Measurements from ENCODE around the gene STRIP1. TPM values are rescaled to one million over a fixed set of nuclear protein-coding genes. Genes with fewer than 3 reads are reported as not detected.
"Not testable (repeated sequence)": the region's sequence is repeated elsewhere in the genome, so short reads cannot be mapped to it uniquely, and the experiment has no call there.

The STRIP1 gene
- total and polyA plus RNA-seq, 2 experiments from 2014 or later = 40.2 to 78.3 TPM

DNA sequence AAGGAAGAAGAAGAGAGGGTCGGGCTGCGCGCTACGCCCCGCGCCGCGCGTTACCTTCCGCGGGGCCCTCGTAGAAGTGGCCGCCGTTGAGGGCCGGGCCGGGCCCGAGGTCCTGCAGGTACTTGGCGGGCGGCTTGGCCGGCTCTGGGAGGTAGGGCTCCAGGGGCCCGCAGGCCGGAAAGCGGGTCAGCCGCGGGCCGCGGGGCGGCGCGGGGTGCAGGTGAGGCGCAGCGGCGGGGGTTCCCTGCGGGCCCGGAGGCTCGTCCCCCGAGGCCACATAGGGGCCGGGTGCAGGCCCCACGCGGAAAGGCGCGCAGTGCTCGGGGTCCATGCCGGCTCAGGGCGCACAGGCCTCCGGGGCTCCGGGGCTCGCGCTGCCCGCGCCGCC is 35.9 kb downstream of the STRIP1 start:
- no peaks in the 10 kb centered on the region for H3K4me1 ChIP-seq (ENCODE audit: low read depth)
- no peaks in the 10 kb centered on the region for H3K36me3 ChIP-seq
- TF ChIP-seq, protein P1, sequence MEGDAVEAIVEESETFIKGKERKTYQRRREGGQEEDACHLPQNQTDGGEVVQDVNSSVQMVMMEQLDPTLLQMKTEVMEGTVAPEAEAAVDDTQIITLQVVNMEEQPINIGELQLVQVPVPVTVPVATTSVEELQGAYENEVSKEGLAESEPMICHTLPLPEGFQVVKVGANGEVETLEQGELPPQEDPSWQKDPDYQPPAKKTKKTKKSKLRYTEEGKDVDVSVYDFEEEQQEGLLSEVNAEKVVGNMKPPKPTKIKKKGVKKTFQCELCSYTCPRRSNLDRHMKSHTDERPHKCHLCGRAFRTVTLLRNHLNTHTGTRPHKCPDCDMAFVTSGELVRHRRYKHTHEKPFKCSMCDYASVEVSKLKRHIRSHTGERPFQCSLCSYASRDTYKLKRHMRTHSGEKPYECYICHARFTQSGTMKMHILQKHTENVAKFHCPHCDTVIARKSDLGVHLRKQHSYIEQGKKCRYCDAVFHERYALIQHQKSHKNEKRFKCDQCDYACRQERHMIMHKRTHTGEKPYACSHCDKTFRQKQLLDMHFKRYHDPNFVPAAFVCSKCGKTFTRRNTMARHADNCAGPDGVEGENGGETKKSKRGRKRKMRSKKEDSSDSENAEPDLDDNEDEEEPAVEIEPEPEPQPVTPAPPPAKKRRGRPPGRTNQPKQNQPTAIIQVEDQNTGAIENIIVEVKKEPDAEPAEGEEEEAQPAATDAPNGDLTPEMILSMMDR (IDR thresholded peaks at IDR 0.05; ENCODE audit: low read depth, low read length) = no peak
- no peaks in the 10 kb centered on the region for H3K9me3 ChIP-seq (ENCODE audit: low read depth)
- H3K4me3 ChIP-seq = peak overlapping the region; percentile 15
- H3K27me3 ChIP-seq = peaks cover 100% of the 10 kb centered on the region
- no peak overlapping the region for H3K27ac ChIP-seq
- DNase-seq (ENCODE audit: low read depth in 1 of 2, low spot score in 1 of 2) = peak in 1 of 2 donors; percentile 18

DNA sequence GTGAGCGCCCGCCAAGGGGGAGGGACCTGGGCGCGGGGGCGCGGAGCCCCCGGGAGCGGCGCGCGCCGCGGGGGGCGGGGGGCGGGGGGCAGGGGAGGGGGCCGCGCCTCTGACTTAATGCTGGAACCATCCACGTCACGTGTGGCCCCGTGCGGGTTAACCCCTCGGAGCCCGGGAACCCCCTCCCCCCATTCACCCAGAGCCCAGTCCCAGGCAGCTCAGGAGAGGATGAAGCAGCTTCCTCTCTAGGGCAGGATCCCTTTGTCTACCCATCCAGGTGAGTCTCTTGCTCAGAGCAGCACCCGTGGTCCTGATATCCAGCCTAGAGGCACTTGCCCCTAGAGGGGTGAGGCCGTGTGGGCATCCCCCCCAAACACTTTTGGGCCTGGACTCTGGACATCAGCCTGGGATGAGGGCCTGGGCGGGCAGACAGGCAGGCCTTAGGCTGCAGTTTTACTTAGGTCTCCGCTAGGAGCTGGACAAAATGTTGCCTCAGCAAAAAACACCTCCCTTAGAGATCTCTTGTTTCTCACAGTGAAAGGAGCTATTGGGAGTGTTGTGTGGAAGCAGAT is 36.3 kb downstream of the STRIP1 start, which contains the start of gene ALX3:
Gene ALX3, minus strand, starts transcription at position 2 of the 572 bp plus-strand sequence. CDS start 60 bp downstream, outside the sequence.
- DNase-seq (ENCODE audit: low read depth in 1 of 2, low spot score in 1 of 2) = no peak
- TF ChIP-seq, protein P1 (IDR thresholded peaks at IDR 0.05; ENCODE audit: low read depth, low read length) = no peak
- H3K27ac ChIP-seq = no peak within 1 kb of the TSS
- H3K4me3 ChIP-seq = peak within 1 kb of the TSS; percentile 15
- H3K27me3 ChIP-seq = peaks cover 100% of the 10 kb centered on the region
- no peaks in the 10 kb centered on the region for H3K9me3 ChIP-seq (ENCODE audit: low read depth)
- no peaks in the 10 kb centered on the region for H3K36me3 ChIP-seq
- no peaks in the 10 kb centered on the region for H3K4me1 ChIP-seq (ENCODE audit: low read depth)

DNA sequence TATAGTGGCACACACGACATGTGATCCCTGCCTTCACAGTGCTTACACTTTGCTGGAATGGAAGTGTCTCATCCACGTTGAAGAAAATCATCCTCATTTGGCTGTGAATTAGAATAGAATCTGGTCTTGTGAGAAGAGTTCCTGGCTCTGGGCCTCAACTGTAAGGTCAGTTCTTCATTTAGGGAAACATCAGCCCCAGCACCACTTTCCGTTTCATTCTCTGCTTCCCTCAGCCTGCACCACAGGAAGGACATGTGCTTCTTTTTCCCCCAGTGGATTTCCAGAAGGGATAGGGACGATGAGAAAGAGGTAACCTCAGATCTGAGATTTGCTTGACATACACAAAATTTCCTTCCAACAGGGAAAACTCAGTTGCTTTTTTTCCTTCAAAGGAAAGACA is 39.7 kb downstream of the STRIP1 start:
- no peak for DNase-seq (ENCODE audit: low read depth in 1 of 2, low spot score in 1 of 2)
- TF ChIP-seq, protein P1 (IDR thresholded peaks at IDR 0.05; ENCODE audit: low read depth, low read length) = no peak
- Histone ChIP-seq H3K36me3 (no peaks in the 10 kb centered on the region), H3K9me3 (ENCODE audit: low read depth) (no peaks in the 10 kb centered on the region), H3K4me3 (no peak overlapping the region), H3K27ac (no peak overlapping the region), H3K4me1 (ENCODE audit: low read depth) (no peaks in the 10 kb centered on the region), H3K27me3 (peaks cover 99% of the 10 kb centered on the region)

DNA sequence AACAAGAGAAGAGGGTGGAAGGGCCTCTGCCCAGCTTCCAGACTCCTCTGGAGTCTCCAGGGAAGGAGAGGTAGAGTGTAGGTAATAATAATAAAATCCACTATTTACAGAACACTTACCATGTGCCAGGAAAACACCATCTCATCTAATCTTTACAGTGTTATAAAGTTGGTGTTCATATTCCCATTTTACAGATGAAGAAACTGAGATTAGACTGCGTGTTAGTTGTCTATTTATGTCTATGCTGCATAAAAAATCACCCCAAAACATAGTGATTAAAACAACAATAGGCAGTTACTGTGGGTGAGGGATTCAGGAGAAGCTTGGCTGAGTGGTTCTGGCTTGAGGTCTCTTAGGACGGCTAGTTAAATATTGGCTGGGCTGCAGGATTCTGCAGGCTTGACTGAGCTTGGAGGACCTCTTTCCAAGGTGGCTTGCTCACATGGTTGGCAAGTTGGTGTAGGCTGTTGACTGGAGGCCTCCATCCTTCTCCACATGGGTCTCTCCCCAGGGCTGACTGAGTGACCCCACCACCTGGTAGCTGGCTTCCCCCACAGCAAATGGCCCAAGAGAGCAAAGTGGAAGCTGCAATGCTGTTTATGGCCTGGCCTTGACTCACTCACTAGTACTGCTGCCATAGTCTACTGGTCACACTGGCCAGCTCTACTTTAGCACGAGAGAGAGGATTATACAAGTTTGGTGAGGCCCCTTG is 42.5 kb downstream of the STRIP1 start:
- TF ChIP-seq, protein P1 (IDR thresholded peaks at IDR 0.05; ENCODE audit: low read depth, low read length) = no peak
- no peak overlapping the region for H3K4me3 ChIP-seq
- no peak overlapping the region for H3K27ac ChIP-seq
- H3K36me3 ChIP-seq = no peaks in the 10 kb centered on the region
- no peak for DNase-seq (ENCODE audit: low read depth in 1 of 2, low spot score in 1 of 2)
- H3K9me3 ChIP-seq (ENCODE audit: low read depth) = no peaks in the 10 kb centered on the region
- H3K4me1 ChIP-seq (ENCODE audit: low read depth) = no peaks in the 10 kb centered on the region
- H3K27me3 ChIP-seq = peaks cover 99% of the 10 kb centered on the region

DNA sequence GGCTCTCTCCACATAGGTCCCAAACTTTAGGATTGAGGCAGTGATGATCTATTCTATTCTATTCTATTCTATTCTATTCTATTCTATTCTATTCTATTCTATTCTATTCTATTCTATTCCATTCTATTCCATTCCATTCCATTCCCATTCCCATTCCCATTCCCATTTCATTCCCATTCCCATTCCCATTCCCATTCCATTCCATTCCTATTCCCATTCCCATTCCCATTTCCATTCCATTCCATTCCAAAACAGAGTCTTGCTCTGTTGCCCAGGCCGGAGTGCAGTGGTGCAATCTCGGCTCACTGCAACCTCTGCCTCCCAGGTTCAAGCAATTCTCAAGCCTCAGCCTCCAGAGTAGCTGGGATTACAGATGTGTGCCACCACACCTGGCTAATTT is 45.6 kb downstream of the STRIP1 start:
- H3K27ac ChIP-seq; H3K36me3 ChIP-seq; H3K4me3 ChIP-seq; H3K9me3 ChIP-seq (ENCODE audit: low read depth); DNase-seq (ENCODE audit: low read depth in 1 of 2, low spot score in 1 of 2); H3K4me1 ChIP-seq (ENCODE audit: low read depth): not testable (repeated sequence)
- peaks cover 99% of the 10 kb centered on the region for H3K27me3 ChIP-seq

DNA sequence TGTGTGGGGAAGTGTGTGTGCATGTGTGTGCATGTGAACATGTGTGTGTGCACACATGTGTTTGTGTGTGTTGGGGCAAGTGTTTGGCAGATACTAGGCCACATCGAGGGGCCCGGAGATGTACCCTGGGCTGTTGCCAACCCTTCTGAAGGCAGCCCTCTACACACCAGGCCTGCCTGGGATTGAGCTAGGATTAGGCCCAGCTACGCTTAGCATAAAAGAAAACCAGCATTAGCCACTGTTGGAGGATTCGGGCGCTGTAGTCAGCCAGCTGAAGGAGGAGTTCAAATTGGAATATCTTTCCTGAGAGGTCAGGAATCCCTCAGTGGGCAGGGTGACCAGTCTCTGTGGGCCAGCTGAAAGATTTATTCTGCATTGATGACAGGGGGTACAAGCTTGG is 46.6 kb downstream of the STRIP1 start:
- Histone ChIP-seq H3K4me1 (ENCODE audit: low read depth) (peaks cover 8% of the 10 kb centered on the region), H3K36me3 (no peaks in the 10 kb centered on the region), H3K27me3 (peaks cover 99% of the 10 kb centered on the region), H3K4me3 (no peak overlapping the region), H3K27ac (no peak overlapping the region), H3K9me3 (ENCODE audit: low read depth) (no peaks in the 10 kb centered on the region)
- TF ChIP-seq, protein P1 (IDR thresholded peaks at IDR 0.05; ENCODE audit: low read depth, low read length) = no peak
- no peak for DNase-seq (ENCODE audit: low read depth in 1 of 2, low spot score in 1 of 2)

Measured in cardiac muscle cell (in vitro differentiated cells and primary cell).